Activated T-helper 1 cell treated with Interleukin-2 at 50 U/mL for 16 hours (primary cell): ENCODE results near the gene AASS.

ENCODE experiments used
- DNase-seq: peaks from one replicate; pipeline ENCODE4 v3.0.0-alpha.2; 2020; ENCODE audit warnings: low read depth

AASS gene

DNA sequence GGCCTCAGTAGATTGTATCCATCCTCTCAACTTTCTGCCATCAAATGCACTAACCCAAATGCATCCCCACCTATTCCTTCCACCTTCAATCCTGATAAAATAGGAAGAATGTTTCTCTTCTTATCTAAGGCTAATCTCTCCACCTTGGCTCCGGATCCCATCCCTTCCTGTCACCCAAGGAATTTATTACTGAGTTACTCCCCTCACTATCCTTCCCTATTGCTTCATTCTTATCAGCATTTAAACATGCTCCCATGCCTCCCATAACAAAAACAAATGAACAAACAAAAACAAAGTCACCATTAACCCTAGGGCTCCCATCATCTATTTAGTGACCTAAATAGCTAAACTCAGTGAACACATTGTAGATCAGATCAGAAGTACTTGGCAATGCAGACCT lies 25.3 kb downstream of the AASS start:
- DNase-seq, result no peak

GRCh38 chr7:122103064-122103463 lies 41.0 kb downstream of the AASS start:
- DNase-seq, result no peak

GRCh38 chr7:122100021-122100420 lies 44.0 kb downstream of the AASS start:
- no peak for DNase-seq

DNA sequence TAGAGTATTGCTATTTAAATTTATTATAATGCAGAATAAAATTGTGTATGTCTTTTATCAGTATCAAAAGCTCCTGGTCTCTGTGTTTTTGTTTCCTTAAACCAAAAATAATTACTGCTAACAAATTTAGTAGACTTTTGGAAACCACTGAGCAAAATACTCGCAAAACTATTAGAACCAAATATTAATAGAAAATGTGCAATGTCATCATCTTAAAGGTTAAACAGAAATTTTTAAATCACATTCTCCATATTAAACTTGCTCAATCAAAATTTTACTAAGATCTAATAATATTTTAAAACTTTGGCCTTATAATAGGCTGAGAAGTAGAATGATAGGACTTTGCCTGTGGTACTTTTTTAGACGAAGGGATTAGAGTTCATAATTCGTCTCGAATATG lies 48.4 kb downstream of the AASS start:
- DNase-seq, result no peak

- no peak for DNase-seq
These were observed 49.5 kb downstream of the AASS start for GRCh38 chr7:122094549-122094948.

DNA sequence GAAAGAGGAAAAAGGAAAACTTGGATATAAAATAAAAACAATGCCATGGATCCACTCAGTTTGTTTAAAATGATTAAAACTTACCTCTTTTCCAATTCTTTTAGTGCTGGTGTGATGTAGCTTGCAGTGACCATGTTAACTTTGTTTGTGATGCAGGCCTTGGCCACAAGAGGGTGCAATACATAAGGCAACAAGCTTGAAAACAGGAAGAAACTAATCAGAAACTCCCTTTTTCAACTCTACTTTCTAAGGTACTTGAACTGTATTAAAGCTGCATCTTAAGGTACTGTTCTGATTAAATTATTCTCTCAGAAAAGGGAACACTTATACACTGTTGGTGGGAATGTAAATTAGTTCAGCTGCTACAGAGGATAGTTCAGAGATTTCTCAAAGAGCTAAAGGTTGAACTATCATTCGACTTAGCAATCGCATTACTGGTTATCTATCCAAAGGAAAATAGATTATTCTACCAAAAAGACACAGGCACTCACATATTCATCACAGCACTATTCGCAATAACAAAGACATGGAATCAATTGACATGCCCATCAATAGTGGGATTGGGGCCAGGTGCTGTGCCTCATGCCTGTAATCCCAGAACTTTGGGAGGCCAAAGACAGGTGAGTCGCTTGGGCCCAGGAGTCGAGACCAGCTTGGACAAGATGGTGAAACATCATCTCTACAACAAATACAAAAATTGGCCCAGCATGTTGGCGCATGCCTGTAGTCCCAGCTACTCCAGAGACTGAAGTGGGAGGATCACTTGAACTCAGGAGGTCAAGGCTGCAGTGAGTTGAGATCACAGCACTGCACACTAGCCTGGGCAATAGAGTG lies 50.9 kb downstream of the AASS start:
- no peak for DNase-seq

GRCh38 chr7:122082670-122083069 lies 61.4 kb downstream of the AASS start:
- no peak for DNase-seq

- no peak for DNase-seq
These were observed 61.9 kb downstream of the AASS start for GRCh38 chr7:122082160-122082559.

DNA sequence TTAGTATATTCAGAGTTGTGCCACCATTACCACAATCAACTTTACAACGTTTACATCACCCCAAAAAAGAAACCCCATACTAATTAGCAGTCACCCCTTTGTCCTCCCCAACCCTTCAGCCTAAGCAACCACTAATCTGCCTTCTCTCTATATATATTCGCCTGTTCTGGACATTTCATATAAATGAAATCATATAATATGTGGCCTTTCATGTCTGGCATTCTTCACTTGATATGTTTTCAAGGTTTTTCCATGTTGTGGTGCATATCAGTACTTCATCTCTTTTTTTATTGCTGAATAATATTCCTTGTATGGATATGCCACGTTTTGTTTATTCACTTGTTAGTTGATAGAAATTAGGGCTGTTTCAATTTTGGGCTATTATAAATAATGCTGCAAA lies 70.4 kb downstream of the AASS start:
- no peak for DNase-seq

GRCh38 chr7:122072924-122073599 lies 71.0 kb downstream of the AASS start:
- no peak for DNase-seq

DNA sequence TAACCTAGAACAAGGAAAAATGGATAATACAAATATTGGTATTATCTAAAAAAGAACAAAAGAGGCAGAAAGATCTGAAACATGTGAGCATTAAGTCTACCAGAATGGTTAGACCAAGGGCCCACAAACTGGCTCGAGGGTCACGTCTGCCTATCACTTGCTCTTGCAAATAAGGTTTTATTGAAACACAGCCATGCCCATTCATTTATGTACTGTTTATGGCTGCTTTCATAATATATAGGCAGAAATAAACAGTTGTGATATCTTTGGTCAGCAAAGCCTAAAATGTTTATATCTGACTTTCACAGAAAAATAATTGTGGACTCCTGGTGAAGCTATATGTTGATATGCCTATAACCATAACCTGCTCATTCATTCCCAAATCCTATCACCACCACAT lies 71.8 kb downstream of the AASS start:
- DNase-seq, result no peak

GRCh38 chr7:122070834-122071233 lies 73.2 kb downstream of the AASS start:
- DNase-seq, result no peak

DNA sequence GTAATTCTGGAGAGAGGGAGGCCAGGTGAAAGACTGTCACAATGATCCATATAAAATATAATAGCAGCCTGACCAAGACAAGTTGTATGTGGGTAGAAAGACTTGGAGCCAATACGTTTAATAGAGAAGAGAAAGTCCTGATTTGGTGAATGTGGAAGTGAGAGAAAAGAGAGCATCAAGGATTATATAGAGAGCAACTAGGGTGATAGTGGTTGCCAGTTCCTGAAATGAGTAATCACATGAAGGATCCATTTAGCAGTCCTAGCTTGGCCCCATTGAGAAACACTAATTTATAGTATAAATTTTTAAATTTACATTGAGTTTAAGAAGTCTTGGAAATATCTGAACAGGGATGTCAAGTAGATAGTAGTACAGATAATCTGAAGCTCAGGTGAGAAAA lies 74.0 kb downstream of the AASS start:
- no peak for DNase-seq

- no peak for DNase-seq
These were observed 75.0 kb downstream of the AASS start for GRCh38 chr7:122068999-122069398.

GRCh38 chr7:122068046-122068445 lies 76.0 kb downstream of the AASS start:
- no peak for DNase-seq

GRCh38 chr7:122067077-122067476 lies 77.0 kb downstream of the AASS start:
- DNase-seq, result no peak

DNA sequence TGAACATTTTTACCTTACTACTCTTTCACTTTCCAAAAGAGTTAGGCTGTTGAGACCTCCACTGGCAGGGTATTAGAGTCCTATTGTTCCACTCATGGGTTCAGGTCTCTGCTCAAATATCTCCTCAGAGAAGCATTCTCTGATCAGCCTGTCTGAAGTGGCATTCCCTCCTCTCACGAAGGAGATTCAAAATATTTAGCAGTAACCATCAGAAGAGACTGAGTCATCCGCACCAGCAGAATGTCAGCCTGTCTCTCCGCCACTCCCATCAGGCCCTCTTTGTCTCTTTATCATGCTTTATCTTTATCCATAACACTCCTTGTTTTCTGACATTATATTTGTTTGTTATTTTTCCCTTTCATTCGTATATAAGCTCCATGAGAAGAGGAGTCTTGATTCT lies 79.1 kb downstream of the AASS start:
- DNase-seq, result no peak

GRCh38 chr7:122063146-122063545 lies 80.9 kb downstream of the AASS start:
- no peak for DNase-seq

GRCh38 chr7:122059542-122059941 lies 84.5 kb downstream of the AASS start:
- no peak for DNase-seq

GRCh38 chr7:122056977-122057376 lies 87.1 kb downstream of the AASS start:
- DNase-seq, result no peak

DNA sequence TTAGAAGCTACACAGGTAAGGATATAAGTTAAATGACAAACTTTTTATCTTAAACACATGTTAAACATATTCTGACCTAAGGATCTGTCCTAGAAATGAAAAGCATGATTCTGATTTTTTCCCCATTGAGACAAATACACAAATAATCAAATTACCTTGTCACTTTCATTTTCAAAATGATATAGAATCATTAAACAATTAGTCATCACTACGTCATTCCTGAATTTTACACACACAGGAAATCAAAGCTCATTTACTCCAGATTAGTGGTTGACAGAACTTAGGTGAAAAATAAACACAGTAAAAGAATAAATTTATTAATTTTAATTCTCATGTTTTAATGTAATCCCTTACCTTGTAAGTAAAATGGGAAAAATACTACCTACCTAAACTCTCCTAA lies 89.0 kb downstream of the AASS start:
- DNase-seq, result no peak

- DNase-seq, result no peak
These were observed 89.7 kb downstream of the AASS start for GRCh38 chr7:122054393-122054792.

GRCh38 chr7:122046402-122046801 lies 97.6 kb downstream of the AASS start:
- DNase-seq, result no peak

DNA sequence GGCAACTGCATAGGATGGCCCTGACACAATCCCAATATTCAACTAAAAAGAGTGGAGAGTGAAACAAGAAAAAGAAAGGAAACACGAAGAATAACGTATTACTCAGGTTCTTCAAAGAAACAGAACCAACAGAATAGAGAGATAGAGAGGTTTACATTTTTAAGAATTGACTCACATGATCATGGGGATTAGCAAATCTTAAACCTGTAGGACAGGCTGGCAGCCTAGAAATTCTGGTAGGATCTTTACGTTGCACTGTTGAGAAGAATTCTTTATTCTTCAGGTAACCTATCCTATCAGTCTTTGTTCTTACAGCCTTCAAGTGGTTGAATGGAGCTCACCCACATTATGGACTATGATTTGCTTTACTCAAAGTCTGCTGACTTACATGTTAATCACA lies 103.9 kb downstream of the AASS start:
- DNase-seq, result no peak
